ENCODE results near the gene EPHA4. TPM values are rescaled to one million over a fixed set of nuclear protein-coding genes. Genes with fewer than 3 reads are reported as not detected.

The EPHA4 gene
- total RNA-seq, 1 donor from 2014 or later, result 51.2 TPM

DNA sequence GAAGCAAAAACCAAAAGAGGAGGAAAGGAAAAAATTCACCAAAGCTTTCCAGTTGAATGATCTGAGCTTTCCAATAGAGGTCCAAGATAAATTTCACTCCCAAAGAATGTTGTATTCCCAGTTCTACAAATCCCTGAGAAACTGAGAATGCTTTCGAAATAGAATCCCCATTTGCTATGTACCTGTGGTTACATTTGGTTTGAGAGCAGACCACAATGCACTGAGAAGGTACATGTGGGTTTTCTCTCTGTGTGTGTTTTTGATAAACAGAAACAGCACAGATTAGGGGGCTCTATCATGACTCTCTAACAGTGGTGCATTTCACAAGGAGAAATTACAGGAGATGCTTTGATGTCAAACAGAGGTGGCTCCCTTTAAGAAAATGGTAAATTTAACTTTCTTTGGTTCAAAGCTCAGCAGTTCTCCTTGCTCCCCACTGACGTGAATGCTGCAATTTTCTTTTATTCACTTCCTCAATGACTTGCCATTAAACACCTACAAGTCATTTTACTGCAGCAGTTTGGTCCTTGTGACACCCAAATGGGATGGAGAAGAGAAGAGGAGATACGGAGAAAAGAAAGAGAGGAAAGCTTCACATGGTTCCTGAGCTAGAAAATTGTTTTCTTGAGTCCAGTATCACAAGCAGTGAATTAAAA lies 108.7 kb downstream of the EPHA4 start:
- no peaks in the 10 kb centered on the region for H3K36me3 ChIP-seq
- intact Hi-C loops (cut with DNase I), result no loop called here
- peaks cover 0 to 16% of the 10 kb centered on the region in 2 donors for H3K4me1 ChIP-seq
- DNase-seq (ENCODE audit: low spot score in 2 of 2), result no peak
- no peaks in the 10 kb centered on the region for H3K27me3 ChIP-seq
- H3K4me3 ChIP-seq, result no peak overlapping the region
- no peak overlapping the region for H3K27ac ChIP-seq
- no peaks in the 10 kb centered on the region for H3K9me3 ChIP-seq
- TF ChIP-seq, protein P1, sequence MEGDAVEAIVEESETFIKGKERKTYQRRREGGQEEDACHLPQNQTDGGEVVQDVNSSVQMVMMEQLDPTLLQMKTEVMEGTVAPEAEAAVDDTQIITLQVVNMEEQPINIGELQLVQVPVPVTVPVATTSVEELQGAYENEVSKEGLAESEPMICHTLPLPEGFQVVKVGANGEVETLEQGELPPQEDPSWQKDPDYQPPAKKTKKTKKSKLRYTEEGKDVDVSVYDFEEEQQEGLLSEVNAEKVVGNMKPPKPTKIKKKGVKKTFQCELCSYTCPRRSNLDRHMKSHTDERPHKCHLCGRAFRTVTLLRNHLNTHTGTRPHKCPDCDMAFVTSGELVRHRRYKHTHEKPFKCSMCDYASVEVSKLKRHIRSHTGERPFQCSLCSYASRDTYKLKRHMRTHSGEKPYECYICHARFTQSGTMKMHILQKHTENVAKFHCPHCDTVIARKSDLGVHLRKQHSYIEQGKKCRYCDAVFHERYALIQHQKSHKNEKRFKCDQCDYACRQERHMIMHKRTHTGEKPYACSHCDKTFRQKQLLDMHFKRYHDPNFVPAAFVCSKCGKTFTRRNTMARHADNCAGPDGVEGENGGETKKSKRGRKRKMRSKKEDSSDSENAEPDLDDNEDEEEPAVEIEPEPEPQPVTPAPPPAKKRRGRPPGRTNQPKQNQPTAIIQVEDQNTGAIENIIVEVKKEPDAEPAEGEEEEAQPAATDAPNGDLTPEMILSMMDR (IDR thresholded peaks at IDR 0.05), result no peak

DNA sequence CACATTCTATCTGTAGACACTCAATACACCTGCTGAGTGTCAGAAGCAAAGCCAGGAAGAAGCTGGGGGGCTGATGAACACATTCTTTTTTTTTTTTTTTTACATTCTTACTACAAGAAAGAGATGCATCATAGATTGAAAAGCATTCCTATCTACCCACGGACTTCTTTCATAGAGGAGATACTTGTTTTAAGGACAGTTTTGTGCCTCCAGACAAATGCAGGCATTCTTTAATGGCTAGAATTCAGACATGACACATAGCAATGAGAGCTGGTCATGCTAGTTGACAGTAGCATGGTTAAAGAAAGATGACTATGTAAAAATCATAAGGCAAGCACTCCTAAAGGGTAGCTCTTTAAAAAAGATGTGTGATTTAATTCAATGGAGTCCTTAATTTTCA lies 110.2 kb downstream of the EPHA4 start:
- no peaks in the 10 kb centered on the region for H3K36me3 ChIP-seq
- no peak overlapping the region for H3K27ac ChIP-seq
- no peaks in the 10 kb centered on the region for H3K27me3 ChIP-seq
- DNase-seq (ENCODE audit: low spot score in 2 of 2), result no peak
- intact Hi-C loops (cut with DNase I), result no loop called here
- H3K4me3 ChIP-seq, result no peak overlapping the region
- peaks cover 0 to 13% of the 10 kb centered on the region in 2 donors for H3K4me1 ChIP-seq
- H3K9me3 ChIP-seq, result no peaks in the 10 kb centered on the region
- TF ChIP-seq, protein P1 (IDR thresholded peaks at IDR 0.05), result no peak

DNA sequence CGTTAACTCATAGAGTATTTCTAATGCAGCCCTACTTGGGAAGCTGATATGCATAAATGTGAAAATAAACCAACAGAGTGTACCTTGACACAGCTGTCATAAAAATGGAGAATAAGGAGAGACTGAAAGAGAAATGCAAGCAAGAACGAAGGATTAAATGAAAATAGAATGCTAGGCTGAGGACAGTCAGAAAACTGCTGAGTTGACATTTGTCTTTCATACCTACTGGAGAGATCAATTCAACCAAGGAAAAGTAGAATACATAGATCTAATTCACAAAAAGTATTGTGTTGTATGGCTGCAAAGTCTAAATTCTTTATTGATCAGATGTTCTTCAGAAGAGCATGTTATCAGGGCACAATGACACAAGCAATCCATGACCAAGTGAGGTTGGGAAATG lies 112.0 kb downstream of the EPHA4 start:
- intact Hi-C loops (cut with DNase I), result no loop called here
- no peak overlapping the region for H3K4me3 ChIP-seq
- no peaks in the 10 kb centered on the region for H3K27me3 ChIP-seq
- H3K9me3 ChIP-seq, result no peaks in the 10 kb centered on the region
- H3K27ac ChIP-seq, result no peak overlapping the region
- H3K36me3 ChIP-seq, result peaks cover 3 to 5% of the 10 kb centered on the region in 2 donors
- peaks cover 0 to 7% of the 10 kb centered on the region in 2 donors for H3K4me1 ChIP-seq
- no peak for DNase-seq (ENCODE audit: low spot score in 2 of 2)
- TF ChIP-seq, protein P1 (IDR thresholded peaks at IDR 0.05), result no peak

DNA sequence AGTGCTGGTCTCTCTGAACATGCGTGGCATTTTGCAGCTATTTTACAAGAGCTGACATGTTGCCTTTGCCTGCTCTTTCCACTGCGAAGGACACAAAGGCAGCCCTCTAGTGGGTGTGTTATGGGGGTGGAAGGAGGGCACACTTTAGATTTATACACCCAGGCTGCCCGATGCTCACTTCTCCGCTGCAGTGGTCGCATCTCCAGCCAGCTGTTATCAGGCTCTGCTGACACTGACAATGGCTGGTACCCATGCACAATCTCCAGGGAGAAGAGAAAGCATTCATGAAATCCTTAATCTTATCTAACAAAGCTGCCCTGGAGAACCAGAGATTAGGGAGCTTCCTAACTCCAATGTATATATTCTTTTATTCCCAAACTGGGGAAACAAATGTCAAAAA lies 113.5 kb downstream of the EPHA4 start:
- H3K4me1 ChIP-seq, result no peaks in the 10 kb centered on the region
- peaks cover 3 to 7% of the 10 kb centered on the region in 2 donors for H3K36me3 ChIP-seq
- H3K4me3 ChIP-seq, result no peak overlapping the region
- TF ChIP-seq, protein P1 (IDR thresholded peaks at IDR 0.05), result no peak
- DNase-seq (ENCODE audit: low spot score in 2 of 2), result no peak
- no peaks in the 10 kb centered on the region for H3K9me3 ChIP-seq
- H3K27me3 ChIP-seq, result no peaks in the 10 kb centered on the region
- intact Hi-C loops (cut with DNase I), result no loop called here
- no peak overlapping the region for H3K27ac ChIP-seq

DNA sequence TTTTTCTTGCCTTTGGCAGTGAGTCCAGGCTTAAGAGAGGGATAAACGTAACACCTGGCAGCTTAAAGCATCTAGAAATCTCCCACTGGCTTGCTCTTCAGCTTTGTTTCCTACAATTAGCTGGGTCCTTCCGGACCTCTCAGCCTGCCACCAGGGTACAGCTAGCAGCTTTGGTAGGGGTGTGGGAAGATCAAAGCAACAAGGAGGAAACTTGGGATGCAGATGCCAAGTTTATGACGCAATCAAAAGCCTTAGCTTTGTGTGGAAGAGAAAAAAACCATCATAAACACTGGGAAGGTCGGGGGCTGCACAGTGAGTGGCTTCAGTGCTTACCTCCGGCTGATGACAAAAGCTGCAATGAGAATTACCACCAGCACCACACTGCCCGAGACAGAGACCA lies 116.9 kb downstream of the EPHA4 start:
- H3K27me3 ChIP-seq, result no peaks in the 10 kb centered on the region
- H3K36me3 ChIP-seq, result peaks cover 3 to 7% of the 10 kb centered on the region in 2 donors
- no peaks in the 10 kb centered on the region for H3K4me1 ChIP-seq
- no peaks in the 10 kb centered on the region for H3K9me3 ChIP-seq
- TF ChIP-seq, protein P1 (IDR thresholded peaks at IDR 0.05), result no peak
- no peak overlapping the region for H3K27ac ChIP-seq
- DNase-seq (ENCODE audit: low spot score in 2 of 2), result no peak
- no peak overlapping the region for H3K4me3 ChIP-seq
- intact Hi-C loops (cut with DNase I), result no loop called here

Measured in ascending aorta (tissue), 2 donors.